GM19193 (cell line): ENCODE measurements around the gene GNG12.

ENCODE experiments used
- POLR2A ChIP-seq: IDR thresholded peaks from 4 replicates; pipeline ENCODE4 v1.6.1; 2011; ENCODE audit not compliant: insufficient read depth, insufficient read length; ENCODE audit errors: extremely low read depth

The GNG12 gene

DNA sequence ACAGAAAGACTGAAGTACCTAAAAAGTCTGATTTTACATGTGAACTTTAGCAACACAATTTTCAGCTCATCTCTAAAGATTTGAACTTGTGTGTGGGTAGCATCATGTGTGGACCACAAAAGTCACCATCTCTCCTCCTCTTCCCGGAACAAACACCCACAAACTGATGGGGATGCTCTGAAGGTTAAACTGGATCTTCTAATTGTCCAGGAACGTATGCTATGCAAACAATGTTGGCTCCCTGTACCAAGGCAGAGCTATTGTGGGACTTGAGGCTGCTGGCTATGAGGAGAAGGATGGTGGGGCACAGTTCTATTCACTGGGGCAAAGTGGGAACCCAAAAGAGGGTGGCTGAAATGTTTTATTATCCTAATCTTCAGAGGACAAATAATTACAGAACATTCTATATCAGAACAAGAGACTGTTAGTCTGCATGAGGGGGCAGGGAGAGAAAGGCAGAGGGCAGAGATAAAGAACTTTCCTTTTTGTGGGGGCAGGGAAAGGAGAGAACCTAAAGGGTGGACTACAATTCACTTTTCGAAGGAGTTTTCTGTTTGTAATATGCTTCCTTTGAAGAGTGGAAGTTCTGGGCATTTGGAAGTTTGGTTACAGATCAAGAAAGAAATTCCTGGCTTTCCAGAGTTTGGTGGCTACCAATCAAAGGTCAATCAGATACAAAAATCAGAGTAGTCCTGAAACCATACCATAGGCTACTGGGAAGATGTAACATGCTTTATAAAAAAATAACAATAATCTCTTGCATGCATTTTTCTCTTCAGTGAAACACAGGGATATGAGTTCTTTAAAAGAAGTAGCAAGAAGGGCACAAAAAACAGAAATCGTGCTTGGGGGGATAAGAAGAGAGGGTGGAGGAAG, 85.4 kb downstream of the GNG12 start:
- no peak for TF ChIP-seq POLR2A

DNA sequence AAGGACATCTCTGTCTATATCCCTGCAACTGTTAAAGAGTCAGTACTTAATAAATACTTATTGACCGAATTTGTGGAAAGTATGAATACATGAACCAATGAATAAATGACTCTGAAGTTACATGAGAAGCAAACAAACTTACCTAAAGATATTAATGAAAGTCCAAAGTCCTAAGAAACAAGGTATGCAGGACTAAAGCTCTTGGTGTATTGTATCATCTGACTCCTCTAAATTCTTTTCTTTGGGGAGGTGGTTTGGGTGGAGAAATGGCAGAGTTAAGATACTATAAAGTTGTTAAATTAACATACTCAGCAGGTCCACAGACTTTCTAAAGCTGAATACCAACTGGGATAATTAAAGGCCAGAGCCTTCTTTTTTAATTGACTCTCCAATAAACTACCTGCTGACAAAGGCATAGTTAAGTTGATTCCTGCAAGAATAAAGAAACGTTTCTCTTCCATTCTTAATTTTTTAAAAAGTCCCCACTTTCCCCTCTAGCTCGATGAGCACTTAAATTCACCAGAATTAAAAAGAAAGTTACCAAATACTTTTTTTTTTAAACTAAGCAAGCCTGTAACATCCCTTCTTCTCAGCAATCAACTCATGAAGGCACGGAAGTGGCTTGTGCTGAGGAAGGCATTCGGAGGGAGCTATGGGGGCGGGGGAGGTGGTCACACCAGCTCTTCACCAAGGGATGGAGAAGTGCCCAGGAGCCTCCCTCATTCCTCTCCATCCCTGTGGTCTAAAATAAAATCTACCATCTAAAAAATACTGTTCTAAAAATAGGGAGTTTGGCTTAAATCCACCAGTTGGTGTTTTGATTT, 87.2 kb downstream of the GNG12 start:
- no peak for TF ChIP-seq POLR2A

DNA sequence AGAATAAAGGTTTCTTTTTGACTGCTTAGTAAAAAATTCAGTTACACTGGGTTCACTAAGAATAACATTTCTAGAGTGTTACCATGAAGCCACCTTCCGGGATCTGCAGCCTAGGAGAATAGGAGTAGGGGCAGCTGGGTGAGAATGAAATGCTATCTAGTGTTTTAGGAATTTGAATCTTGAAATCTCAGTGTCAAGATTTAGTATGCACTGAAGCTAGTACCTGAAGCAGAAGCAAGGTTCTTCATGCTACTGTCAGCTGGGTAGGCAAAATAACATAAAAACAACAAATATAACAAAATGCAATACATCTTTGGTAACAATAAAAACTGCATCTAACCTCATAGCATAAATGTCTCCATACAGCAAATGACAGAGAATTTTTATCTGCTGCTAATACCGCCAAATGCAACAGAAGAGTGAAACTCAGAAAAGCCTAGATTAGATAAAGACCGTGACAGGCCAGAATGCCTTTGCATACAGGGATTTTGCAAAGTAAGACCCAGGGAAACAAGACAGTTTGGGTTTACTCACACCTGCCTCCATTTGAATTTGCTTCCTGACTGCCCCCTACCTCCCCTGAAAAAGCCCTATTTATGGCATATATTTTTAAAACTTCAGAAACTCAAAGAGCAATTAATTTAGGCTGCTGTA, 90.1 kb downstream of the GNG12 start:
- no peak for TF ChIP-seq POLR2A

DNA sequence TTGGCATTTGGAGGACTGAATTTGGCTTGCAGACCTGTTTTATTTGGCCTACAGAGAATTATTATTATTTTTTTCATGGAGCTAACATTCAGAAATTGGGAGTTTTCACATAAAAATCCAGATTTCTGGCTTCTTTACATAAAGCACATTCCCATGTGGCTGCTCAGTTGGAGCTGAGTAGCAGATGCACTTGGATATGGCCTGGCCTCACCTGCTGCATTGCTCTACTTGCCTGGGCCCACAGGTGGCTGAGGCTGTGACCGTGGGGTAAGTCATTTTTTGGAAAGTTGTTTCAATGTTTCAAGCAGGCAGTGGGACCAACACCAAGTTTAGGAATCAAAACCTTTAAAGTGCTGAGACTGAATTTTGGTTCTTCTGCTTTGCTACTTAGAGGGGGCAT, 91.5 kb downstream of the GNG12 start:
- no peak for TF ChIP-seq POLR2A

DNA sequence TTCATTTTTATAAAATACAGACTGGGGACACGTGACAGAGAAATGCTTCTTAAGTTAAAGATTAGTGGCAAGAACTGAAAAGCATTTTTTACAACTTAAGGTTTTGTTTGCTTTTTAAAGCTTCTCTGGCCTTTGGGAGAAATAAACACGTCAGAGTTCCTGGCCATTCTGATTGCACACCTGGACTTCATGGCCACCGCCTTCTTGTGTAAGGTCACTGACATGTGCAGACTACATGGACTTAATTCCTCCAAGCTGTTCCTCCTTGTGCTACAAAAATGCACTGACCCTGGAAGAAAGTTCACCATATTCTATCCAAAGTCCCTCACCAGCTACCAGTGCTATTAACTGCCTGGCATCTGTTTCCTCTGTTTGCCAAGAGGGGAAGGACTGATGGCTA, 92.1 kb downstream of the GNG12 start:
- TF ChIP-seq POLR2A, result no peak

DNA sequence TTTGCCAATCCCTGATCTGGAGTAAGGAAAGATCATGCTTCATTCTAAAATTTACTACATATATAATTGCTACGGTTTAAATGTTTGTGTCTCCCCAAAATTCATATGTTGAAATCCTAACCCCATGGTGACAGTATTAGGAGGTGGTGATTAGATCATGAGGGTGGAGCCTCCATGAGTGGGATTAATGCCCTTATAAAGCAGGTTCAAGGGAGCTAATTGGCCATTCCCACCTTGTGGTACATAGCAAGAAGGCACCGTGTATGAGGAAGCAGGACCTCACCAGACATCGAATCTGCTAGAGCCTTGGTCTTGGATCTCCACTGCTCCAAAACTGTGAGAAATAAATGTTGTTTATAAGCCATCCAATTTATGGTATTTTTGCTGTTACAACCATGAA, 92.7 kb downstream of the GNG12 start:
- no peak for TF ChIP-seq POLR2A

DNA sequence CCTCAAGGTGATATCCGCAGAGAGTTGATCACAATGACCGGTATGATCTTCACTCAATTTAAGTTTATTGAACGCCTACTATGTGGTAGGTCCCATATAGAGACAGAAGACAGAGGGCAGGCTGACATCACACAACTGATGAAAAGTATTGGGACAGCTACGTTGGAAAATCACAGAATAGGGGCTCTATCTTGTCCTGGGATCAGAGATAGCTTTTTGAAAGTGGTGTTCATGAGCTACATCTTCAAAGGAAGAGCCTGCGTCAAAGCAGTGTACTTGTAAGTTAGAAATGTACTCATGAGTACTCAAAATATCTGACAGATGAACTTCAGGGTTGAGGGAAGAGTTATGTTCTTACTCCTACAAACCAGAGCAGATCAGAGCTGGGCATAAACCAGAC, 93.9 kb downstream of the GNG12 start:
- no peak for TF ChIP-seq POLR2A

DNA sequence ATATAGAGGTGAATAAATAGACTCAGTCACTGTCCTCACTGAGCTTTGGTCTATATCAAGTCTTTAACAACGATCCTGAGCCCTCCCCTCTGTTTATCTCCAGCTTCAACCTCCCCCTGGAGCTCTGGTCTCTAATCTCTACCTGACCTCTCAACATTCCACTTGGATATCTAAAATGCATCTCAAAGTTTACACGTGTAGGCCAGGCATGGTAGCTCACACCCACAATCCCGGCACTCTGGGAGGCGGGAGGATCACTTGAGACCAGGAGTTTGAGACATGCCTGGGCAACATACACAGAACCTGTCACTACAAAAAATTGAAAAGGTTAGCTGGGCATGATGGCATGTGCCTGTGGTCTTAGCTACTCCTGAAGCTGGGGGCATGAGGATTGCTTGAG, 94.9 kb downstream of the GNG12 start:
- TF ChIP-seq POLR2A, result no peak

DNA sequence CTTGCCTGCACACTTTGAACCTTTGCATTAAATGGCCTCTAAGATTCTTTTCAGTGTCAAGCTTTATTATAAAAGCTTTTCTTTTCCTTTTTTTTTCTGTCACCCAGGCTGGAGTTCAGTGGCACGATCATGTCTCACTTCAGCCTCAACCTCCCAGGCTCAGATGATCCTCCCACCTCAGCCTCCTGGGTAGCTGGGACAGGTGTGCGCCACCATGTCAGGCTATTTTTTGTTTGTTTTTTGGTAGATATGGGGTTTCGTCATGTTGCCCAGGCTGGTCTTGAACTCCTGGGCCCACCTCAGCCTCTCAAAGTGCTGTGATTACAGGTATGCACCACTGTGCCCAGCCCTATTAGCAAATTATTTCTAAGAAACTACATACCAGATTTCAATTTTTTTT, 95.4 kb downstream of the GNG12 start:
- no peak for TF ChIP-seq POLR2A

DNA sequence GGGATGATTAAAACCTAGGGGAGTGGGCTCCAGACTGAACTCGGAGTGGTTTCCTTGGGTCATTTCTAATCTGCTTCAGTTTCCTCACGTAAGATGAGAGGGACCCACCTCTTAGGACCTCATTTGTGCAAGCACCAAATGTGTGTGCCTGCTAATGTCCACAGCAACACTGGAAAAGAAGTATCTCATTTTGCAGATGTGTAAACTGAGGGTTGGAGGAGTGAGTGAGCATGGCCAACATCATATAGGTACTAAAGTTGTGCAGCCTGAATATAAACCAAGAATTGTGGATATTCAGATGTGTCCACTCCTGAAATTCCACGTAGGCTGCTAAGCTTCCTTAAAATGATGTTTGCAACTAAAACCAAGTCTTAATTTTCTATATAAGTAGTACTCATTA, 96.5 kb downstream of the GNG12 start:
- TF ChIP-seq POLR2A, result no peak

DNA sequence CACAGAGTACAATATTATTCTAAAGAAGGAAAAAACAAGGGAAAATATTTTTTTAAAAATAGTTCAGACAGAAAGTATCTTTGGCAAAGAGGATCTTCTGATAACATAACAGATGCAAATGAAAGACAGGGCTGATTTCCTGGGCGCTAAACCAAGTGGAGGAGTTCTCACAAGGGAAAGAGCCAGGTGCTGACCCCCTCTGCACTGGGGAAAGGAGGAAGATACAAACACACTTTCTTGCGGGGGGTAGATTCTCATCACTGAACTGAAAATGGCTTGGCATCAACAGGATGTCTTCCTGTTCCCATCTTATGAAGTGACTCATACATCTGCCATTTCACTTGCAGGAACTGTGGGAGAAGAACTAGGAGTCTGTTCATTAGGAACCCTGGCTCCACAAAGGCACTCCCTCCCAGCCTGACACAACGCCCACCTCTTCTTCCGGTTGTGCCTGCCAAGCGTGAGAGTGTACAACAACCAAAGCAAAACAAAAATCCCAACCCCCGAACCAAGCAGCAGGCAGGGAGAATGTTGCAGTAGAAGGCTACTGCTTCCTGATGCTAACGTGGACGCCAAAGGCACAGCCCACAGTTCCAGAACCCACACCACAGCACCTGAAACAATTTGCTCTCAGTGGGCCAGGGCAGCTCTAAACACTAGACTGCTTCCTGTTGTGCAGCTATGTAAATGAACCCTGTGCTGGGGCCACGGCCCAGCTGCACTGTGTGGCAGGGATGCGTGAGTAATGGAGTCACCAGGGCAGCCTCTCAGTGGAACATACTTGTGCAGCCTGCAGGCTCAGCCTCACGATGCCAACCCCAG, 97.2 kb downstream of the GNG12 start:
- TF ChIP-seq POLR2A, result peak; percentile 65

DNA sequence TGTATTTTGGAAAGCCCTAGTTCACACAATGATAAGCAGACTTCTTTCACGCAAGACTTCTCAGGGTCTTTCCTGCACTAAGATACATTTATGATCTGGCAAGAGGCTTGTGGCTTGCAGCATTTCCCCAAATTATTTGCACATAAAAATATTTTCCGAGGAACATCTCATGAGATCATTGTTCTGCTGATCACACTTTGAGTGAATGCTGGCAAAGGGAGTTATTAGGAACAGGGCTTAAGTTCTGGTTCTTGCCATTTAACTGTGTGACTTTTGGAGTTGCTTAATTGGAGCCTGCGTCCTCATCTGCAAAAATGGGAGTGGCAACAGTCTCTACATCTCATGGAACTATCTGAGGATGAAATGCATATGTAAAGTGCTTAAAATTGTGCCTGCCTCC, 98.1 kb downstream of the GNG12 start:
- TF ChIP-seq POLR2A, result no peak

DNA sequence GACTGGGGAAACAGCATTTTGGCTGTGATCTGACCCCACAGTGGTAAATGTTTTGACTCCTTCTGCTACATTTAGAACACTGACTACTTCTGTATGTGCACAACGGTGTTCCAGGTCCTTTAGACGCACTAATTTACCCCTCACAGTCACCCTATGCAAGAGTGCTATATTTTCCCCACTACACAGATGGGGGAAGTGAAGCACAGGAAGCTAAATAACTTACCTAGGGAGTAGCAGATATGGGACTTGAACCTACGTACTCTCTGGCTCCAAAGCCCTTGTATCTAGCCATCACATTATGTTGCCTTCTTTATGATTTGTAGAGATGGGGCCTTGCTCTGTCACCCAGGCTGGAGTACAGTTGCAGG, 99.0 kb downstream of the GNG12 start:
- no peak for TF ChIP-seq POLR2A

DNA sequence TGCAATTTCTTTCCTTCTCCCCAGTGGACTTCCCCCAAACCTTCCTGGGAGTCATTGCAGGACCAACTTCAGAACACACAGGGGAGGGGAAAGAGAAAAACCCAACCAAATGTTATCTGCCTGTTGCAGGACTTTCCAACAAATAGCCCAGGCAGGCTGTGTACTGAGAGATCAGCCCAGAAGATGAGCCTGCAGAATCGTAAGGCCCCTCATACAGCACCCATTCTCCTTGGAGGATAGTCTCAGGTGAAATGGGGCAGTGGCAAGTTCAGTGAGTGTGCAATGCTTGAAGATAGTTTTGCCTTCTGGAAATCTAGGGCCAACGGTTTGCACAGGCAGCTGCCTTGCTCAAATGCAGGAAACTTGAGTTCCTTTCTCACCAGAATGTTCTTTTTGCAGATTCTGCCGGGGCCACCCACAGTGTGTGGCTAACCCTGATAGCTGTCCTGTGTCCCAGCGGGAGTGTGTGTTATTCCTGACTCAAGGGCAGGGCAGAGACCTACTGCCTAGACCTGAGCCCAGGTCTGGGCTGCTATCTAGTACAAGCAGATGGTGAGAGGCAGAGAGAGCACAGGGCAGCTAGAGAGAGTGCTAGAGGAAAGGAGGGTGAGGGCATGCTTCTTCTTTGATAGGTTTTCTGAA, 99.5 kb downstream of the GNG12 start:
- no peak for TF ChIP-seq POLR2A

DNA sequence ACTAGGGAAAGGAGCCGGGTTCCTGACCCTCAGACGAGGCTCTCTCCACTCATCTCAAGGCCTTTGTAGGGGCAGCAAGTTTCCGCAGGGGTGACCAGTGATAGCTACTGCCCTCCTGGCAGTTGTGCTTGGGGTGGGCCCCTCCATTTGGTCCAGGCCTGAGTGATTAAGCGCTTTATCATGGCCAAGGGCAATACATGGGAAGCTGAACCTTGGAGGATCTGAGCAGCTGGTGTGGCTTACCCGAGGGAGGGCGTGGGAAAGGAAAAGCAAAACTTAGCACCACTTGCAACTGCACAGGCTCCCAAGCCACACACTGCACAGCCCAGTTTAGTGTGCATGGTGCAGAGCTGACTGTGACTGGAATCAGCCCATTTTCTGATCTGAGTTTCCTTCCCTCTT, 100.5 kb downstream of the GNG12 start:
- no peak for TF ChIP-seq POLR2A

DNA sequence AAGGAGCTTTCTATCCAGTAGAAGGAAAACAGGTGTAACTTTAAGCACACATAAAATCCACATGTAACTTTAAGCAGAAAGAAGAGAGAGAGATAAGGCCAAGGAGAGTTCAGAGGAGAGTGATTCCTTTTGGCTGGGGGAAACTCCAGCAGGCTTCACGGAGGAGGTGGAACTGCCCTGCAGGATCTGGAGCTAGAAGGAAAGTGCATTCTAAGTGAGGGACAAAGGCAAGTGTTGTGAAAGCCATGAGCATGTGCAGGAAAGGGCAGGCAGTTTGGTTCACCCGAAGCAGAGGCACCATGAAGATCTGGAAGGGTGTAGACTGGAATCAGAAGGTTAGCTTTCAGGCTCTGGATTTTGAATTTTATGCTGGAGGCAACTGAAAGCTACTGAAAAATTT, 101.9 kb downstream of the GNG12 start:
- TF ChIP-seq POLR2A, result no peak
